Measurements from ENCODE around the gene SELENOK. TPM values are rescaled to one million over a fixed set of nuclear protein-coding genes. Genes with fewer than 3 reads are reported as not detected.
A peak's percentile ranks its signal among the peaks of the same experiment; 100 is the strongest.

SELENOK gene
- total RNA-seq, 1 donor from 2014 or later: 32.6 TPM

DNA sequence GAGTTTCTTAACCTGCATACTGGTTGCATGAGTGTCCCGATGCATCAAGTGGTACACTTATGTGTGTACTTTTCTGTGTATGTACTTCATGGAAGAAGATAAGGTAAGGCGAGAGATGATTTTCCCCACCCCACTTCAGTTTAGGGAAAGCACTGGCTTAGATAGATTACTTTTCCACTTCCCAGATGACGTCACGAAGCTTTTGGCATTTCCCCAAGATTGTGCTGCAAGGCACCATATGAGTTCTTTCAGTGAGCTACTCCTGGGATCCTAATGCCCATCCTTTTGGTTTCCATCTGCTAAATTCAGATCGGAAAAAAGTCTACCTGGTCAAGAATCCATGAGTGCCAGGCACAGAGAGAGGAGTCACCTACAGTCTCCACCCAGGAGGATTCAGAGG, 40.8 kb downstream of the SELENOK start:
- TF ChIP-seq, protein P1, sequence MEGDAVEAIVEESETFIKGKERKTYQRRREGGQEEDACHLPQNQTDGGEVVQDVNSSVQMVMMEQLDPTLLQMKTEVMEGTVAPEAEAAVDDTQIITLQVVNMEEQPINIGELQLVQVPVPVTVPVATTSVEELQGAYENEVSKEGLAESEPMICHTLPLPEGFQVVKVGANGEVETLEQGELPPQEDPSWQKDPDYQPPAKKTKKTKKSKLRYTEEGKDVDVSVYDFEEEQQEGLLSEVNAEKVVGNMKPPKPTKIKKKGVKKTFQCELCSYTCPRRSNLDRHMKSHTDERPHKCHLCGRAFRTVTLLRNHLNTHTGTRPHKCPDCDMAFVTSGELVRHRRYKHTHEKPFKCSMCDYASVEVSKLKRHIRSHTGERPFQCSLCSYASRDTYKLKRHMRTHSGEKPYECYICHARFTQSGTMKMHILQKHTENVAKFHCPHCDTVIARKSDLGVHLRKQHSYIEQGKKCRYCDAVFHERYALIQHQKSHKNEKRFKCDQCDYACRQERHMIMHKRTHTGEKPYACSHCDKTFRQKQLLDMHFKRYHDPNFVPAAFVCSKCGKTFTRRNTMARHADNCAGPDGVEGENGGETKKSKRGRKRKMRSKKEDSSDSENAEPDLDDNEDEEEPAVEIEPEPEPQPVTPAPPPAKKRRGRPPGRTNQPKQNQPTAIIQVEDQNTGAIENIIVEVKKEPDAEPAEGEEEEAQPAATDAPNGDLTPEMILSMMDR (IDR thresholded peaks at IDR 0.05; ENCODE audit: unreplicated experiment): no peak
- H3K27ac Mint-ChIP-seq: no peak overlapping the region
- H3K36me3 Mint-ChIP-seq: no peaks in the 10 kb centered on the region

DNA sequence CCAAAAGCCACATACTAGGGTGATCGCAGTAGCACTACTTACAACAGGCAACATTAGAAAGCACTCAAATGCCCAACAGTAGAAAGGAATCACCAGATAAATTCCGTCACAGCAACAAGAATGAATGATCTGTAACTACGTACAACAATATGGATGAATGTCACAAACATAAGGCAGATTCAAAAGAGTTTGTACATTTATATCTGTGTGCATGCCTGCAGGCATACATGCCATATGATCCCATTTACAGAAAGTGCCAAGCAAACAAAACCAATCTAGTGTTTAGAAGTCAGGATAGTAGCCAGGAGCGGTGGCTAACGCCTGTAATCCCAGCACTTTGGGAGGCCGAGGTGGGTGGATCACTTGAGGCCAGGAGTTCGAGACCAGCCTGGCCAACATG, 41.7 kb downstream of the SELENOK start:
- H3K27ac Mint-ChIP-seq: no peak overlapping the region
- H3K4me3 Mint-ChIP-seq: no peak overlapping the region
- TF ChIP-seq, protein P1 (IDR thresholded peaks at IDR 0.05; ENCODE audit: unreplicated experiment): no peak
- H3K4me1 Mint-ChIP-seq: peaks cover 4% of the 10 kb centered on the region
- no peak for DNase-seq (ENCODE audit: low spot score in 2 of 2, unreplicated experiment in 2 of 2)
- no peaks in the 10 kb centered on the region for H3K36me3 Mint-ChIP-seq
- no peaks in the 10 kb centered on the region for H3K9me3 Mint-ChIP-seq
- H3K27me3 Mint-ChIP-seq (ENCODE audit: low read depth): peaks cover 29% of the 10 kb centered on the region

More for the DNA sequence above, 40.8 kb downstream of the SELENOK start:
- Mint-ChIP-seq H3K27me3 (ENCODE audit: low read depth) (peaks cover 25% of the 10 kb centered on the region), H3K9me3 (no peaks in the 10 kb centered on the region), H3K4me3 (no peak overlapping the region), H3K4me1 (peaks cover 4% of the 10 kb centered on the region)
- peak in 1 of 2 experiments; percentile 66 for DNase-seq (ENCODE audit: low spot score in 2 of 2, unreplicated experiment in 2 of 2)

DNA sequence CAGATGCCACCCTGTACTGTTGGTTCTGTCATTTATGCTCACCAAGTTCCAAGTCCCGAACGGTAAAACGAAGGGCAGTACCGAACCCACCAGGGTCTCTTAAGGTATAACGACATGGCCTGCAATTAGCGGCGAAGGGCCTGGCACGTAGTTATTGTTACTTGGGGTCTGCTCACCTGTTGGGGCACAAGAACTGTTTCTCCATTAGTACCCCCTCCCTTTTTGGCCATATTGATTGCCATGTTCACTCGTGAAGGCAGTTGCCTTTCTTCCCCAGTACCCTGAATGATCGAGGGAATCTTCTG, 44.9 kb downstream of the SELENOK start:
- Mint-ChIP-seq H3K9me3 (no peaks in the 10 kb centered on the region), H3K4me3 (peak overlapping the region; percentile 60), H3K36me3 (no peaks in the 10 kb centered on the region), H3K27ac (no peak overlapping the region), H3K27me3 (ENCODE audit: low read depth) (peaks cover 34% of the 10 kb centered on the region), H3K4me1 (peaks cover 17% of the 10 kb centered on the region)
- TF ChIP-seq, protein P1 (IDR thresholded peaks at IDR 0.05; ENCODE audit: unreplicated experiment): no peak
- no peak for DNase-seq (ENCODE audit: low spot score in 2 of 2, unreplicated experiment in 2 of 2)

DNA sequence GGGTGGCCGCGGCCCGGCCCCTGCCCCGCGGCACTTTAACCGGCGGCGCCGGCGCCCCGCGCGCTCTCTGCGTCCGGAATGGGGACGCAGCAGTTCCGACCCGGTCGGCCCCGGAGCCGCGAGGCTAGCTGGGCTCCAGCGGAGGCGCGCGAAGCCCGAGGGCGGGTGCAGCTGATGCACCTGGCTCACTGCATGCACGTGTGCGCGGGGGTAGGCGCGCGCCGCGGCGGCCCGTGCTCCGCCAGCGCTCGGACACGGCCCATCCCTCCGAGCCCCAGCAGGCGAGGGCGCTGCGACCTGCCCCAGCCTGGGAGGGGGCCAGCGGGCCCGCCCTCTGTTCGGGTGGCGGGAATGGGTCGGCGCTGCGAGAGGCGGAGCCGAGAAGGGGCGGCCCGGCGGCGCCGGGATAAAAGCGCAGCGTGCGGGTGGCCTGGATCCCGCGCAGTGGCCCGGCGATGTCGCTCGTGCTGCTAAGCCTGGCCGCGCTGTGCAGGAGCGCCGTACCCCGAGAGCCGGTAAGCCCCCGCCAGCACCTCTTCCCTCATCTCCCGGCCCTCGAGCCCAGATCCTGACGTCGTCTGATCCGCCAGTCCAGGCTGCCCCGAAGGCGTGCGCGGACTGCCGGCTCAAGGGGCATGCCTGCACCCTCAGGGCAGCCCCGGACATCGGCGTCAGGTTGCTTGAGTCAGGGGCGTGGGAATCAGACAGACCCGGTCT, 45.4 kb downstream of the SELENOK start, which contains the start of the genes CHDH and IL17RB:
TSS of gene CHDH (minus strand) at position 286 of the 717 bp plus-strand sequence. CDS start 22,411 bp downstream, outside the sequence.
TSS of gene IL17RB (plus strand) at position 435 of the 717 bp plus-strand sequence. CDS start at position 456, 21 bp downstream.
- Mint-ChIP-seq H3K4me3 (peak within 1 kb of the TSS; percentile 67), H3K27me3 (ENCODE audit: low read depth) (peaks cover 34% of the 10 kb centered on the region), H3K4me1 (peaks cover 17% of the 10 kb centered on the region), H3K27ac (no peak within 1 kb of the TSS), H3K36me3 (no peaks in the 10 kb centered on the region), H3K9me3 (no peaks in the 10 kb centered on the region)
- TF ChIP-seq, protein P1 (IDR thresholded peaks at IDR 0.05; ENCODE audit: unreplicated experiment): no peak
- DNase-seq (ENCODE audit: low spot score in 2 of 2, unreplicated experiment in 2 of 2): peak in 1 of 2 experiments; percentile 43

DNA sequence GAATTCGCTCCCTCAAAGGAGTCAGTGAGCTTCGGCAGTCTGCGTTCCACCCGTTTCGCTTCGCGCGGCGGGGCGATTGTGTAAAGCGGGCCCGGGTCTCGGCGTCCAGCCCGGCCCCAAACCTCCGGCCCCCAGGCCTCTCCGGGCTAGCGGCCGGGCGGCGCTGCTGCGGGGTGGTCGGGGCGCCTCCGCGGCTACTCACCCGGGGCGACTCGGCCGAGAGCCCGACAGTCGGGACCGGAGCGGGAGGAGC, 45.9 kb downstream of the SELENOK start:
- H3K4me1 Mint-ChIP-seq: peaks cover 15% of the 10 kb centered on the region

More for the DNA sequence above, 45.9 kb downstream of the SELENOK start:
- H3K4me3 Mint-ChIP-seq: peak overlapping the region; percentile 67
- H3K27me3 Mint-ChIP-seq (ENCODE audit: low read depth): peaks cover 34% of the 10 kb centered on the region
- DNase-seq (ENCODE audit: low spot score in 2 of 2, unreplicated experiment in 2 of 2): peak in 1 of 2 experiments; percentile 64
- H3K9me3 Mint-ChIP-seq: no peaks in the 10 kb centered on the region
- TF ChIP-seq, protein P1 (IDR thresholded peaks at IDR 0.05; ENCODE audit: unreplicated experiment): no peak
- H3K27ac Mint-ChIP-seq: no peak overlapping the region
- no peaks in the 10 kb centered on the region for H3K36me3 Mint-ChIP-seq
